Fibroblast of skin of right biceps (primary cell): ENCODE data around the gene AGFG1.

Source experiments
- DNase-seq: peaks from one replicate; pipeline ENCODE4 v3.0.0-alpha.2; 2013

AGFG1 gene

GRCh38 chr2:227462462-227462951, 9.4 kb upstream of the AGFG1 start:
- DNase-seq: no peak

GRCh38 chr2:227462972-227463931, 8.7 kb upstream of the AGFG1 start:
- no peak for DNase-seq

- DNase-seq: no peak
Measured at GRCh38 chr2:227464361-227464760, 7.6 kb upstream of the AGFG1 start.

GRCh38 chr2:227464851-227465250, 7.1 kb upstream of the AGFG1 start:
- no peak for DNase-seq

- DNase-seq: no peak
Measured at GRCh38 chr2:227466887-227467600, 4.9 kb upstream of the AGFG1 start.

- no peak for DNase-seq
Measured at GRCh38 chr2:227471412-227471811, 544 bp upstream of the AGFG1 start.

- DNase-seq: no peak
Measured at GRCh38 chr2:227472265-227473121, 537 bp downstream of the AGFG1 start.

GRCh38 chr2:227473122-227473461, 1.1 kb downstream of the AGFG1 start:
- no peak for DNase-seq

- no peak for DNase-seq
Measured at GRCh38 chr2:227473806-227474205, 1.9 kb downstream of the AGFG1 start.

- no peak for DNase-seq
Measured at GRCh38 chr2:227474410-227474809, 2.5 kb downstream of the AGFG1 start.

GRCh38 chr2:227477291-227477690, 5.3 kb downstream of the AGFG1 start:
- peak; percentile 62 for DNase-seq

GRCh38 chr2:227479865-227480475, 8.0 kb downstream of the AGFG1 start:
- DNase-seq: peak; percentile 42

GRCh38 chr2:227480528-227480927, 8.6 kb downstream of the AGFG1 start:
- no peak for DNase-seq

- DNase-seq: peak; percentile 32
Measured at GRCh38 chr2:227482638-227483340, 10.8 kb downstream of the AGFG1 start.

GRCh38 chr2:227485429-227485828, 13.5 kb downstream of the AGFG1 start:
- DNase-seq: no peak

- DNase-seq: no peak
Measured at GRCh38 chr2:227486688-227487087, 14.7 kb downstream of the AGFG1 start.

GRCh38 chr2:227488045-227488444, 16.1 kb downstream of the AGFG1 start:
- no peak for DNase-seq

GRCh38 chr2:227491386-227491785, 19.4 kb downstream of the AGFG1 start:
- no peak for DNase-seq

- no peak for DNase-seq
Measured at GRCh38 chr2:227493524-227493923, 21.6 kb downstream of the AGFG1 start.

GRCh38 chr2:227497158-227497557, 25.2 kb downstream of the AGFG1 start:
- no peak for DNase-seq

- no peak for DNase-seq
Measured at GRCh38 chr2:227499627-227500300, 27.8 kb downstream of the AGFG1 start.
